K562 (cell line): ENCODE data around the gene LIMK1.

Experiments used
- POLR2A ChIP-seq: fragments of 450-650 bp; conservative IDR thresholded peaks from 2 replicates; pipeline ENCODE4 v1.6.1; 2016
- PYGO2 ChIP-seq: fragments of 450-650 bp; IDR thresholded peaks from 2 replicates; pipeline ENCODE4 v1.6.1; 2016; ENCODE audit warnings: mild to moderate bottlenecking, missing genetic modification characterization, moderate library complexity, missing compliant biosample characterization
- RAD51 ChIP-seq: fragments of 450-650 bp; IDR thresholded peaks from 2 replicates; pipeline ENCODE4 v1.7.1; 2016; ENCODE audit warnings: low read depth, mild to moderate bottlenecking, borderline replicate concordance
- ZNF785 ChIP-seq: fragments of 250-450 bp; sonication (Bioruptor Pico); IDR thresholded peaks from 2 replicates; pipeline ENCODE4 v1.4.0; 2020; ENCODE audit warnings: mild to moderate bottlenecking

DNA sequence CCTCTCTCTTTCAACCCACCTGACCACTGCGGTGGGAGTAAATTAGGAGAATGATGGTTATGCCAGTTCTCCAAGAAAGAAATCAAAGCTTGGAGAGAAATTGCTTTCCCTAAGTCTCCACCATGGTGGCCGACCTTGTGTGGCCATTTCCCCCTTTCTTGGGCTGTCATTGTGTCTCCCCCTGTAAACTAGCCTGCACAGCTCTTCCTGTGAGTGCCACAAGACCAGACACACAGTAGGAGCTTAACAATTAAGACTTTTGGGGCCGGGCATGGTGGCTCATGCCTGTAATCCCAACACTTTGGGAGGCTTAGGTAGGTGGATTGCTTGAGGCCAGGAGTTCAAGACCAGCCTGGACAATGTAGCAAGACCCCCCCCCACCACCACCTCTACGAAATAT lies 18.9 kb upstream of the LIMK1 start:
- no peak for TF ChIP-seq RAD51
- TF ChIP-seq POLR2A, result no peak
- TF ChIP-seq ZNF785 (CRISPR knock-in tag), result no peak
- no peak for TF ChIP-seq PYGO2 (tag)
